Ishikawa (cell line): Measurements from ENCODE around the gene NUP50.

ENCODE experiments used
- CEBPB ChIP-seq: IDR thresholded peaks from 2 replicates; pipeline ENCODE4 v1.6.1; 2012
- CREB1 ChIP-seq: IDR thresholded peaks from 2 replicates; pipeline ENCODE4 v1.6.1; 2012; ENCODE audit warnings: low read depth
- EGR1 ChIP-seq: IDR thresholded peaks from 2 replicates; pipeline ENCODE4 v1.6.1; 2012
- EP300 ChIP-seq: IDR thresholded peaks from 2 replicates; pipeline ENCODE4 v1.6.1; 2012; ENCODE audit warnings: borderline replicate concordance
- FOXM1 ChIP-seq: IDR thresholded peaks from 2 replicates; pipeline ENCODE4 v1.6.1; 2012; ENCODE audit warnings: low read depth, borderline replicate concordance
- MAX ChIP-seq: IDR thresholded peaks from 2 replicates; pipeline ENCODE4 v1.6.1; 2012
- NFIC ChIP-seq: IDR thresholded peaks from 2 replicates; pipeline ENCODE4 v1.6.1; 2012
- RAD21 ChIP-seq: IDR thresholded peaks from 2 replicates; pipeline ENCODE4 v1.6.1; 2012; ENCODE audit warnings: low read depth
- TAF1 ChIP-seq: IDR thresholded peaks from 2 replicates; pipeline ENCODE4 v1.6.1; 2012; ENCODE audit warnings: low read depth, mild to moderate bottlenecking
- TCF12 ChIP-seq: IDR thresholded peaks from 2 replicates; pipeline ENCODE4 v1.6.1; 2012; ENCODE audit warnings: low read depth
- TEAD4 ChIP-seq: IDR thresholded peaks from 2 replicates; pipeline ENCODE4 v1.6.1; 2012
- YY1 ChIP-seq: IDR thresholded peaks from 2 replicates; pipeline ENCODE4 v1.6.1; 2012; ENCODE audit warnings: low read depth
- ZBTB7A ChIP-seq: IDR thresholded peaks from 2 replicates; pipeline ENCODE4 v1.6.1; 2012; ENCODE audit warnings: low read depth
- TF ChIP-seq, protein P1 (sequence below): IDR thresholded peaks from 2 replicates; pipeline ENCODE4 v1.6.1; 2012
- TF ChIP-seq, protein P2 (sequence below): IDR thresholded peaks from 2 replicates; pipeline ENCODE4 v1.6.1; 2012; ENCODE audit warnings: low read depth, mild to moderate bottlenecking

The NUP50 gene

GRCh38 chr22:45166932-45167331 is 3.2 kb downstream of the NUP50 start:
- no peak for TF ChIP-seq TAF1
- no peak for TF ChIP-seq TEAD4
- no peak for TF ChIP-seq YY1
- TF ChIP-seq, protein P1, sequence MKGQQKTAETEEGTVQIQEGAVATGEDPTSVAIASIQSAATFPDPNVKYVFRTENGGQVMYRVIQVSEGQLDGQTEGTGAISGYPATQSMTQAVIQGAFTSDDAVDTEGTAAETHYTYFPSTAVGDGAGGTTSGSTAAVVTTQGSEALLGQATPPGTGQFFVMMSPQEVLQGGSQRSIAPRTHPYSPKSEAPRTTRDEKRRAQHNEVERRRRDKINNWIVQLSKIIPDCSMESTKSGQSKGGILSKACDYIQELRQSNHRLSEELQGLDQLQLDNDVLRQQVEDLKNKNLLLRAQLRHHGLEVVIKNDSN = no peak
- TF ChIP-seq MAX = no peak
- TF ChIP-seq FOXM1 = no peak
- no peak for TF ChIP-seq TCF12
- TF ChIP-seq, protein P2, sequence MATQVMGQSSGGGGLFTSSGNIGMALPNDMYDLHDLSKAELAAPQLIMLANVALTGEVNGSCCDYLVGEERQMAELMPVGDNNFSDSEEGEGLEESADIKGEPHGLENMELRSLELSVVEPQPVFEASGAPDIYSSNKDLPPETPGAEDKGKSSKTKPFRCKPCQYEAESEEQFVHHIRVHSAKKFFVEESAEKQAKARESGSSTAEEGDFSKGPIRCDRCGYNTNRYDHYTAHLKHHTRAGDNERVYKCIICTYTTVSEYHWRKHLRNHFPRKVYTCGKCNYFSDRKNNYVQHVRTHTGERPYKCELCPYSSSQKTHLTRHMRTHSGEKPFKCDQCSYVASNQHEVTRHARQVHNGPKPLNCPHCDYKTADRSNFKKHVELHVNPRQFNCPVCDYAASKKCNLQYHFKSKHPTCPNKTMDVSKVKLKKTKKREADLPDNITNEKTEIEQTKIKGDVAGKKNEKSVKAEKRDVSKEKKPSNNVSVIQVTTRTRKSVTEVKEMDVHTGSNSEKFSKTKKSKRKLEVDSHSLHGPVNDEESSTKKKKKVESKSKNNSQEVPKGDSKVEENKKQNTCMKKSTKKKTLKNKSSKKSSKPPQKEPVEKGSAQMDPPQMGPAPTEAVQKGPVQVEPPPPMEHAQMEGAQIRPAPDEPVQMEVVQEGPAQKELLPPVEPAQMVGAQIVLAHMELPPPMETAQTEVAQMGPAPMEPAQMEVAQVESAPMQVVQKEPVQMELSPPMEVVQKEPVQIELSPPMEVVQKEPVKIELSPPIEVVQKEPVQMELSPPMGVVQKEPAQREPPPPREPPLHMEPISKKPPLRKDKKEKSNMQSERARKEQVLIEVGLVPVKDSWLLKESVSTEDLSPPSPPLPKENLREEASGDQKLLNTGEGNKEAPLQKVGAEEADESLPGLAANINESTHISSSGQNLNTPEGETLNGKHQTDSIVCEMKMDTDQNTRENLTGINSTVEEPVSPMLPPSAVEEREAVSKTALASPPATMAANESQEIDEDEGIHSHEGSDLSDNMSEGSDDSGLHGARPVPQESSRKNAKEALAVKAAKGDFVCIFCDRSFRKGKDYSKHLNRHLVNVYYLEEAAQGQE = no peak
- TF ChIP-seq ZBTB7A = no peak

GRCh38 chr22:45169591-45170466 is 6.1 kb downstream of the NUP50 start:
- TF ChIP-seq YY1 (no peak), EGR1 (no peak), CEBPB (no peak), TEAD4 (no peak), EP300 (no peak), RAD21 (no peak), TAF1 (no peak), NFIC (no peak)
- TF ChIP-seq, protein P2 = no peak

GRCh38 chr22:45171830-45172229 is 8.1 kb downstream of the NUP50 start:
- TF ChIP-seq MAX (no peak), EP300 (no peak), NFIC (no peak), ZBTB7A (no peak)
- TF ChIP-seq, protein P1 = no peak

DNA sequence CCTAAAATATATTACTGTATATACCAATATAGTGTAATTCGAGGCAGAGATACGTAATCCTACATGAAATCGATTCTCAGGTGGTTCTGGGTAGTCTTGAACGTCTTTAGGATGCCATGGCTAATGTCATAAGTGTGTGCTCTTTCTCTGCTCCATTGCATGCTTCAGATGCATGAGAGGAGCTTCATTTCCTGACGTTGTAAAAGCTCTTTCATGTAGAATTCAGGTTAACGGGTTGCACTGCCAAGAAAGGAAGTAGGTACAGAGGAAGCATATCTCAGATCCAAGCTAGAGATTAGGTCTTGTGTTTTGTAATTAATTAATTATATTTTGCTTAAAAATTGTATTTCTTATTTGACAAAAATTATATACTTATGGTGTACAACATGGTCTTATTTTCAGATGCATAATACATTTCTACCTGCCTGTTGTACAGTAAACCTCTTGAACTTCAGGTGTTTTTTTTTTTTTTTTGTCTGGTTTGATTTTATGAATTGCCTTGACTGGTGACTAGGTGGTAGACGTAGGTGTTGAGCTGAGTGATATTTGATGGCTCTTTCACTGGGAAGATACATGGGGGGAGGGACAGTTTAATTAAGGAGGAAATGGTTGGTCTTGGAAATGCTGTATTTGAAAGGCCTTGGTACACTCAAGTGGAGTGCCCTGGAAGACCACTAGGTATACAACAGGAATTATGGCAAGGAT is 9.3 kb downstream of the NUP50 start:
- TF ChIP-seq RAD21 (no peak), MAX (no peak), TEAD4 (no peak), ZBTB7A (no peak), CREB1 (no peak), FOXM1 (no peak), CEBPB (no peak), TCF12 (no peak), YY1 (no peak), EGR1 (no peak)
- TF ChIP-seq, protein P1 = no peak

DNA sequence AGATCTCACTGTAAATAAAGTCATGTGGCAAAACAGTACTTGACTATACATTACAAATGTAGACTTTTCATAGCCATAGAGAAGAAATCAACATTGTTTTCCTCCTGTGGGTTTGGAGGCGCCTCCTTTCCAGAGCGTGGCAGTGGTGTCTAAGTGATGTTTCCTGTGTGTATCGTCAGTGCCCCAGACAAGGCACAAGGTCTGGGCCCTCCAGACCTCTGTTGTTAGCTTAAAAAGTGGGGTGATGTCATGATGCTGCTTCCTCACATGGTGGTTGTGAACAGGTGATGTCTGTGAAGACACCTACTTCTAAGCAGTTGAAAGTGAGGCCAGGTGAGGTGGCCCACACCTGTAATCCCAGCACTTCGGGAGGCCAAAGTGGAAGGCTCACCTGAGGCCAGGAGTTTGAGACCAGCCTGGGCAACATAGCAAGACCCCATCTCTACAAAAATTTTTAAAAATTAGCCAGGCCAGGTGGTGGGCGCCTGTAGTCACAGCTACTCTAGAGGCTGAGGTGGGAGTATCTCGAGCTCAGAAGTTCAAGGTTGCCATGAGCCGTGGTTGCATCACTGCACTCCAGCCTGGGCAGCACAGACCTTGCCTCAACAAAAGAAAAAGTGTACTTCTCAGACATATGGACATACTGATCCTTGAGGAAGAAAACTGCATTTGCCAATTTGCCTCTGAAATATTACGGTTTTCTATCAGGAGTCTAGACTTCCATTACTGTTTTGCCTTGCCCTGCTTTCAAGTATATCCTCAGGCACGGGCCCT is 15.7 kb downstream of the NUP50 start:
- TF ChIP-seq TCF12 (no peak), TEAD4 (no peak)
